Measurements from ENCODE around the gene UNC5B.
A peak's percentile ranks its signal among the peaks of the same experiment; 100 is the strongest.

UNC5B gene

GRCh38 chr10:71239131-71239915, 27.0 kb downstream of the UNC5B start:
- DNase-seq (ENCODE audit: low read depth): no peak
- no peak overlapping the region for H3K4me3 ChIP-seq (ENCODE audit: low read depth, low read length)
- TF ChIP-seq, protein P1, sequence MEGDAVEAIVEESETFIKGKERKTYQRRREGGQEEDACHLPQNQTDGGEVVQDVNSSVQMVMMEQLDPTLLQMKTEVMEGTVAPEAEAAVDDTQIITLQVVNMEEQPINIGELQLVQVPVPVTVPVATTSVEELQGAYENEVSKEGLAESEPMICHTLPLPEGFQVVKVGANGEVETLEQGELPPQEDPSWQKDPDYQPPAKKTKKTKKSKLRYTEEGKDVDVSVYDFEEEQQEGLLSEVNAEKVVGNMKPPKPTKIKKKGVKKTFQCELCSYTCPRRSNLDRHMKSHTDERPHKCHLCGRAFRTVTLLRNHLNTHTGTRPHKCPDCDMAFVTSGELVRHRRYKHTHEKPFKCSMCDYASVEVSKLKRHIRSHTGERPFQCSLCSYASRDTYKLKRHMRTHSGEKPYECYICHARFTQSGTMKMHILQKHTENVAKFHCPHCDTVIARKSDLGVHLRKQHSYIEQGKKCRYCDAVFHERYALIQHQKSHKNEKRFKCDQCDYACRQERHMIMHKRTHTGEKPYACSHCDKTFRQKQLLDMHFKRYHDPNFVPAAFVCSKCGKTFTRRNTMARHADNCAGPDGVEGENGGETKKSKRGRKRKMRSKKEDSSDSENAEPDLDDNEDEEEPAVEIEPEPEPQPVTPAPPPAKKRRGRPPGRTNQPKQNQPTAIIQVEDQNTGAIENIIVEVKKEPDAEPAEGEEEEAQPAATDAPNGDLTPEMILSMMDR (IDR thresholded peaks at IDR 0.05; ENCODE audit: control insufficient read depth, extremely low read depth, insufficient read depth): no peak

- TF ChIP-seq, protein P1 (IDR thresholded peaks at IDR 0.05; ENCODE audit: control insufficient read depth, extremely low read depth, insufficient read depth): no peak
- no peak overlapping the region for H3K4me3 ChIP-seq (ENCODE audit: low read depth, low read length)
- no peak for DNase-seq (ENCODE audit: low read depth)
Measured at GRCh38 chr10:71239946-71240795, 27.8 kb downstream of the UNC5B start.

GRCh38 chr10:71241114-71241829, 28.9 kb downstream of the UNC5B start:
- no peak overlapping the region for H3K4me3 ChIP-seq (ENCODE audit: low read depth, low read length)
- TF ChIP-seq, protein P1 (IDR thresholded peaks at IDR 0.05; ENCODE audit: control insufficient read depth, extremely low read depth, insufficient read depth): no peak
- DNase-seq (ENCODE audit: low read depth): peak; percentile 59

DNA sequence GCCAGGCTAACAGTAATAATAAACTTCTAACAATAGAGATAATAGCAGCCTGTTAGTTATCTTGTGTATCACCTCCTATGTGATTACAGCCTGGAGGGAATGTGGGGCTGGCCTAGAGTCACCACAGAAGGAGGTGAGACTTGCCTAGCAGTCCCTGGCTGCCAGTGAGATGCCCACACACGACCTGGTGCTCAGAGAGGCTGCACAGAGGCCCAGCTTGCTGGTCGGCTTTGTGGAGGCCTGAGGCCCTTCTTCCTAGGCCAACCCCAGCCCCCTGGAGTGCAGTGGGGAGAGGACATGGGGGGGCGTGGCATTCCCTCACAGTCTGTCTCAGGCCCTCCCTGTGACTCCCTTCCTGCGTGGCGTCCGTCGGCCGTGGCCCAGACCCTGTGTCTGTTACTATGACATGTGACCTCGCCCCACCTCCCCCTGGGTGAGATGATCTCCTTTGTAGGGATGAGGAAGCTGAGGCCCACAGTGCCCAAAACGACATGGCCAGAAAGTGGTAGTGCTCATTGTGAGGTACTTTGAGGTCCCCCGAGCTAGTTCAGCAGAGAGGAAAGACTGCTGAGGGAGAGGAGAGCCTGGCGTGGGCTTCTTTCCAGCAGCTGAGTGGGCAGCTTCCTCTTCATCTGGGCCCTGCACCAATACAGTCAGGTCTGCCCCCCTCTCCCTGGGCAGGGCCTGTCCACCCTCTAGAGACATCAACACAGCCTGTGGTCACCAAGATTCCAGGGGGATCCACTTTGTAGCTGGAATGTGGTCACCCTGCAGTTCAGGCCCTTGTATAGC, 29.7 kb downstream of the UNC5B start:
- TF ChIP-seq, protein P1 (IDR thresholded peaks at IDR 0.05; ENCODE audit: control insufficient read depth, extremely low read depth, insufficient read depth): no peak
- no peak overlapping the region for H3K4me3 ChIP-seq (ENCODE audit: low read depth, low read length)

GRCh38 chr10:71242622-71243009, 30.2 kb downstream of the UNC5B start:
- DNase-seq (ENCODE audit: low read depth): no peak
- TF ChIP-seq, protein P1 (IDR thresholded peaks at IDR 0.05; ENCODE audit: control insufficient read depth, extremely low read depth, insufficient read depth): no peak
- no peak overlapping the region for H3K4me3 ChIP-seq (ENCODE audit: low read depth, low read length)

More for the DNA sequence above, 29.7 kb downstream of the UNC5B start:
- DNase-seq (ENCODE audit: low read depth): no peak

GRCh38 chr10:71243756-71244395, 31.5 kb downstream of the UNC5B start:
- TF ChIP-seq, protein P1 (IDR thresholded peaks at IDR 0.05; ENCODE audit: control insufficient read depth, extremely low read depth, insufficient read depth): no peak
- DNase-seq (ENCODE audit: low read depth): no peak
- no peak overlapping the region for H3K4me3 ChIP-seq (ENCODE audit: low read depth, low read length)

Data from LNCaP clone FGC (cell line).